ENCODE results near the gene SETBP1.
"Not testable (repeated sequence)": the region's sequence is repeated elsewhere in the genome, so short reads cannot be mapped to it uniquely, and the experiment has no call there.

Gene SETBP1

DNA sequence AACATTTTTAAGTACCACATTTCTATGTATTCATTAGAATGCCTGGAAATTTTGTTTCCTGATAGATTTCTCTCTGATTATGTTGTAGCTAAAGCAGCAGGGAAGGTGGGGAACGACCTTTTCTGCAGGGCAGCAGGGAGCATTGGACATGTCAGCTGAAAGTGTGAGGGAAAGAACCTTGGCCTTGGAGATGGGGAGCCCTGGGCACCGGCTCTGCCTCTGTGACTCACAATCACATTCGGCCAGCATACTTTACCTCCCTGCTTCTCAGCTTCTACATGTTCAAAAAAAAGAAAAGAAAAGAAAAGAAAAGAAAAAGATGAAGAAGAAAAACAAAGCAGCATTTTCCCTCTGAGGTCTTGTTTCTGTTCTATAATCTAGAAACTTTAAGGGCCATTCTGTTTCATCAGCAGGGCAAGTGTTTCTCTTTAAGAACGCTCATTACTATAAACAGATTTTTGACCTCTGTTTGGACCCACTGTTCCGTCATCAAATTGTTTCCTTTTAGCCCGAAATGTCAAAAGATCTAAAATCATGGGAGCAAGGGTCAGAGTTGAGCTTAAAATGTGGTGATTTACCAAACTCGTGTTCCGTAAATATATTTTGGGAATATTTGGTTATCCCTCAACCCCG, 27.9 kb downstream of the SETBP1 start:
- no peak for DNase-seq

DNA sequence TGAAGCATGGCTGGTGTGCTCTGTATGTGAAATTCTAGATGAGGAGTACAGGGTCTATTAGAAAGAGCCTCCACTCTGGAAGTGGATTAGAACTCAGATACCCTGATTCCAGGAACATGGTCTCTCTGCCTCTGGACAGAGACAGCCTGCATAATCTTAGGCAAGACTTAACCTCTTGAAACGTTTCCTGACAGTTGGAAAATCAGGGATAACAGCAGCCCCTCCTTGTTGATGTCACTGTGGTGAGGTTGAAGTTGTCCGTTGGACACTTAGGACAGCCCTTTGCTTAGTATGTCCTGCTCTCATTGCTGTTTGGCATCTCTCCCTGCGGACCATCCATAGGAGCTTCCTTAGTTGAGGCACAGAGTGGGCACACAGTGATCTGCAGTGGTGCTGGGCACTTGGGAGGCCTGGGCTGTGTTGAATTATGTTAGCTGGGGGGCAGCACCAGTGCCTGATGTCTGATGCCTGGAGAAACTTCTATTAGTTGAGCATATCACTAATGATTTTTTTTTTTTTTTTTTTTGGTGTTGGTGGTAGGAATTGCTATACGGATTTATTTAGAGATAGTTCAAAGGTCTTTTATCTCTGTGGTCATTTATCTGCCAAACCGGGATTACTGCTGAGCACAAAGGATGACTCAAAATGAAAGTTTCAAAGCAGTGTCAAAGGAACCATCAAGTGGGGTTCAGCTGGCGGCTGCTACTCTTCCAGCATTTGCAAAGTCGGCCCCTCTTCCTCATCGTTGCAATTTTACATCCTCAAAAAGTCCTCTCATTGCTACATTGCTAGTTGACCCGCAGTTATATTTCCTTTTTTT, 28.8 kb downstream of the SETBP1 start:
- no peak for DNase-seq

DNA sequence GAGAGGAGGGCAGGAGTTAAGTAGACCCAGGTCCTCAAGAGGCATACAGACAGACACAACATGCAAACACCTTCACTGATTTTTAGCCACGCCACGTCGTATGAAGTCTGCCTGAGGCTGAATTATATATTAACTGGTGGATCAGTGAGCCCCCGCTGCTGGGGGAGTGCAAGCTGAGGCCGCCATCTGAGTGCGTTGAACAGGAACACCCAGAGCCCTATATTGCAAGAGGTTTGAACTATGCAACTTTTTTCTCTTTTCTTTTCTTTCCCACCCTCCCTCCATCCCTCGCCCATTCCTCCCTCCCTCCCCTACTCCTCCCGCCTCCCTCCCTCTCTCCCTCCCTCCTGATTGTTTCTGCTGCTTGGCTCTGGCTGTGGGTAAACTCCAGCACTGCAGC, 30.2 kb downstream of the SETBP1 start:
- DNase-seq: no peak

DNA sequence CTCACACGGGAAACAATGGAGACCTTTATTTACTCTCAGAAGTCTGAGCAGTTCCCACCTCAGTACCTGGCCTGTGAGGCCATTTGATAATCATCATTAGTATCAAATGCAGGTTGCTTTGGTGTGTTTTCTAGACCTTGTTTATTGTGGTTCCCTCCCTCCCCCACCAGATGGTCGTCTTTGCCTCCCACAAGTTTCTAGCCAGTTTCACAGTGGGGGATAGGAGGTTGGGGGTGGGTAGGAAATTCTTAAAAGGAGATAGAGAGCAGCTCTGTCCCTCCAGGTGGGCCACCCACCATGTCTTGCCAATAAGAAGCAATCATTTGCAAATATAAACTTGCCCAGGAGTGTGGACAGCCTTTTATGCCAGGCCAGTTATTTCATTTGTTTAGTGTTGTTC, 31.3 kb downstream of the SETBP1 start:
- DNase-seq: no peak

DNA sequence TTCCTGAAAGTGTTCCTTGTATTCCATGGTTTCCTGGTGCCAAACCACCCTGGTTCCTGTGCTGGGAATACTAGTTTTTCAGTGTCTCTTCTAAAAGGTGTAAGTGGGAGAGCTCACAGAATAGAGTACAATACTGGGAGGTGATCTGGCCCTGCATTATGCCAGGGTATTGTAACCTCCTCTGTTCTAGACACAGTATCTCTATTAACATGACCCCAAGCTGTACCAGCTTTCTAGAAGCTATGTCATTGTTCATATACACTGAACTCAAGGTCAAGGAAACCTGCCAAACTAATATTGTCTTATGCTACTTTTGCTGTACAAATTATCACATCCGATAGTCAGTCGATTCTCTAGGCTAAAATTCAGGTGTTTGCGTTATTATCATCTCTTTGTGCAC, 32.7 kb downstream of the SETBP1 start:
- no peak for DNase-seq

DNA sequence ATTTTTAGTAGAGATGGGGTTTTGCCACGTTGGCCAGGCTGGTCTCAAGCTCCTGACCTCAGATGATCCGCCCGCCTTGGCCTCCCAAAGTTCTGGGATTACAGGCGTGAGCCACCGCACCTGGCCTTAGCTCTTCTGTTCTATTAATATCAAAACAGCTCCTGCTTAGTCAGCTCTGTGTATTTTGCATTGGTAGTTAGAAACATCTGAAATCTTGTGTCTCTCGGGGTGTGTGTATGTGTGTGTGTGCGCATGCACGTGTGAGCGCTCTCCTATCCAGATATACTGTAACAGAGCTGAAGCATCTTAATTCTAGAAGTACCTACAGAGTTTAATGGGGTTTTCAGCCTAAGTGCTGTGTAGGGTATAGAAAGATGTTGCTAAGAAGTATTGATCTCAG, 33.7 kb downstream of the SETBP1 start:
- no peak for DNase-seq

DNA sequence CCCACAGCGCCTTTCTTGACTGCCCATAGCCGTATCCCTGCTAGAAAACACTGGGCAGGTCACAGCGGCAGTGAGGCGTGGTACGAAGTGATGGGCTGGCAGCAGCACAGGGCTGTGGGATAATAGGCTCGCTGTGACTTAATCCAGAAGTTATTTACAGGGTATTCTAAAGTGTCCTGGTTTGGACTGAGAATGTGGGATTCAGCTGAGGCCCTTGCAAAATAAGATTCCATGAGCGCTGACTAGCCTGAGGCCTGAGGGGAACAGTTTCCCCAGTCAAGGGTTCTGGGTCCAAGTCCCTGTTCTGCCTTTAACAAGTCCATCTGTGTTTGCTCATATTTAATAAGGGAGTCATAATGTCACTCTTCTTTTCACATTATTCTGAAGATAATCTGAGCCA, 34.6 kb downstream of the SETBP1 start:
- DNase-seq: no peak

DNA sequence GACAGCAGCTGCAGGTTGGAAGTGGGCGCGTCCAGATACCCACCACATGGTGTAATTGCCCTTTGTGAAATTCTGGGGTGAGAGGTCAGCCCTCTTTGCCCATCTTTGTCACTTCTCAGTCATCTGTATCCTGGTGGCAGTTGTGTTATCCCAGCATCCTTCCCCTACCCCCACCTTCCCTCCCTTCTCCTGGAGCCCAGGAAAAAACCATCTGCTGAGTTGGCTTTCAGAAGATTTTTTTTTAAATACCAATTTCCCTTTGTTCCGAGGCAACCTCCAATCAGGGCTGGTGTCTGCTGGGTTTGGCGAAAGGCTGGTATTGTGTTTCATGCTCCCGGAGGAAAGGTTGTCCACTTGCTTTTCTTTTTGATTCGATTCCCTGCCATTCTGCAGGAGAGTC, 35.2 kb downstream of the SETBP1 start:
- no peak for DNase-seq

DNA sequence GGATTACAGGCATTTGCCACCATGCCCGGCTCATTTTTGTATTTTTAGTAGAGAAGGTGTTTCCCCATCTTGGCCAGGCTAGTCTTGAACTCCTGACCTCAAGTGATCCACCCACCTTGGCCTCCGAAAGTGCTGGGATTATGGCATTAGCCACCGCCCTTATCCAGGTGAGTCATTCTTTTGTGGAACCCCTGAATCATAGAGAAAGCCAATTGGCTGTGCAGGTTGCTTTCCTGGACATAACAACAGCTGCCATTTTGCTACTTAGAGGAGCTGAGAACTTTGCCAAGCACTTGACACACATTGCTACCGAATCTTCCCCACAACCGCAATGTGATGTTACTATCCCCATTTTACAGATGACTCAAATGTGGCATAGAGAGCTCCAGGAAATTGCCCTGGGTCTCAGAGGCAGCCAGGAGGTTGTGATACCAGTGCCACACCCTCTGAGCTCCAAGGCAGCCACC, 36.0 kb downstream of the SETBP1 start:
- no peak for DNase-seq

DNA sequence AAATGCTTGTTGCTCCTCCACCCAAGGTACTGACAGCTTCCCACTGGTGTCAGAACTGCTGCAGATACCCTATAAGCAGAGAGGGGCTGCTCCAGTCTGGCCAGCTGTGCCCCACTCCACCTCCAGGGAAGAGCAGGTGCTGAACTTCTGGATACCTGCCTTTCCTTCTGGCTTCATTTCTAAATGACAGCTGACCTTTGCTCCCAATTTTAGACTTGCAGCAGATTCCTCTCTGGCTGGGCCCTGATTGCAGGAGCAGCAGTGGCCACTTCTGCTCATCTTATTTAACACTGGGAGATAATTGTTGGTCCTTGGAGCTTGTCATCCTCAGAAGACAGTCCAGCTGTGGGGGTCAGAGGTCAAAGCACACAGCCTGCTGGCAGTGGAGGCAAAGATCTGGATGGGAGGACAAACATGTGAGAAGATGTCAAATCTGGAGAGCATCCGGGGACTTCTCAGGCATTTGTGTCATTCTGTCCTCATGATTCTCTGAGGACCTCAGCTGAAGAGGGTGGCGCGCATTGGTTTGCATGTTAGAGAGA, 38.9 kb downstream of the SETBP1 start:
- no peak for DNase-seq

DNA sequence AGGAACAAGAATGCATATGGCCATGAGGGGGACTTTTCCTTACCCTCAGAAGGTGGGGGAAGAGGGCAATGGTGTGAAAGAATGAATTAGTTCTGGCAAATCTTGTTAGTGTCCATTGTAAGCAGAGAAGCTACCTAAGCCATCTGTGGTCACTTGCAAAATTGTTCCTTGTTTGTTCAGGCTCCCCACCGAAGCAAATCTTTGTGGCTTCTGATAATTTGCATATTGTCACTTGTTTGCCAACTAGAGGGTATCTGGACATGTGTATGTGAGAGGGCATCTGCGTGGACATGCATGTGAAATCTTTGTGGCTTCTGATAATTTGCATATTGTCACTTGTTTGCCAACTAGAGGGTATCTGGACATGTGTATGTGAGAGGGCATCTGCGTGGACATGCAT, 41.1 kb downstream of the SETBP1 start:
- not testable (repeated sequence) for DNase-seq

DNA sequence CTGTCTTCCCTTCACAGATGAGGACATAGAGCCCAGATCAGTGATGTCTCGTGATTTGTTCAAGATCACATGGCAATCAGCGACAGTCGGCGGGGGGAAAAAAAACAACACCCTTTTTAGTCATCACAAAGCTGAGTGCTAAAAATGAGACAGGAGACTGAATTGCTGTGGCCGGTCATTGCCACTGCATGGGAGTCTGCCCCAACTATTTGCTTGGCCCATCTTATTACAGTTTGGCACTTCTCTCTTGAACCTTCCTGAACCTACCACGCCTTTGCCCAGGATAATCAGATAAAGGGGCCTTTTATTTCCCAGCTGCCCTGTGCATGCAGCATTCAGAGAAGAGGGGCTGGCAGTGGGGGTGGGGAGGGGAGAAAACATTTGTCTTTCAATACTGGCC, 42.7 kb downstream of the SETBP1 start:
- DNase-seq: no peak

DNA sequence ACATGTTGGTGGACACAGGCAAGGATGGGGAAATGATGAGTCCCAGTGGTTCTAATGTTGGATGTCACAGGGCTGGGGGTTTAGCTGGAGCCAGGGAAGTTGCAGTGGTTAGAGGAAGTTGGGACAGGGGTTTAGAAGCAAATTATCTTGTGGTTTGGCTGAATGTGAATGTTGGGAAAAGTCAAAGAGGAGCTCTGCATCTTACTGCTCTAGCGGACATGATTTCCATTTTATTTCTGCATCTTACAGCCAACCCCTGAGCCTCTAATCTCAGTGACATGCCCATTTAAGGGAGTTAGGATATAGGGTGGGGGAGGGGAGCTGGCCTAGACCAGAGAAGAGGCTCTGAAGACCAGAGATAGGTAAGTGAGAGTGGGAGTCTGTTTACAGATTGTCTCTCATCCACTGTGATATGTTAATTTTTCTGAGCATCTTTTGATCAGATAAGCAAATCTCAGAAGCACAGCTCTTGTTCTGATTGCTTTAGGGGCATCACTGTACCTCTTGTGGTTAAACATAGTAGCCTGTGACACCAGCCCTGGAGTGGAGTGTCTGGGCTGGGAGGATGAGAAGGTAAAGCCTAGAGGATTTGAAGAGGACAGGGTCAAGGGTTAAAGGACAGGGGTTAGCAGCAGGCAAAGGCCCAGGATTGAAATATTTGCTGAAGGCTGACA, 43.6 kb downstream of the SETBP1 start:
- DNase-seq: no peak

DNA sequence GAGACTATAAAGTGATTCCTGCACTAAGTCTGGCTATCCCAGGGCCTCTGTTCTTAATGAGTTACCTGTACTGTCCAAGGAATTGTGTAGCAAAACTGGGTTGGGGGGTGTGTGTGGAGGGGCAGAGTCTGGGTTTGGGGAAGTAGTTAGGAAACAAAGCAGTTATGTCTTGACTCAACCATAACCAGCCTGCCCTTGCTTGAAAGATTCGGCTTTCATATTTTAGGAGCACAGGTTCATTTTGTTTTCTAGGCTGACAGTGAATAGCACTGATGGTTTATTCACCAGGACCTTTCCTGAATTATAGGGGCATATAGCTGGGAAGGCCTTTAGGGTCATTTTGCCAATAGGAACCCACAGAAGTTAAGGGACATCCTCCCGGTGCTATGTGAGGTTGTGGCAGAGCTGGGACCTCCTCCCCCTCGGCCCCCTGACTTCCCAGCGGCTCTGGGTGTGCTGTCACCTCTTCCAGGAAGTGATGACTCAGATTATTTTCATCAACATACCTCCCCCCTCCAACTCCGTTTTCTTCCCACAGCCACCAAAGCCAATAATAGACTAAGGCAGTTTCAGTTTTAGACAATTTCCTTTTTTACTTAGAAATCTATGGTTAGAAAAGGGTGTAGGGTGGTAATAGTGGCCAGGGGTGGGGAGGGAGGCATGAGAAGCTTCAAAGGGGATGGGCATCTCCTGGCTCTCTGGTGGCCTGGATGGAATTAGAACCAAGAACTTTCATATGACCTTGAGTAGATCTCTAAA, 44.8 kb downstream of the SETBP1 start:
- DNase-seq: peak; percentile 49

DNA sequence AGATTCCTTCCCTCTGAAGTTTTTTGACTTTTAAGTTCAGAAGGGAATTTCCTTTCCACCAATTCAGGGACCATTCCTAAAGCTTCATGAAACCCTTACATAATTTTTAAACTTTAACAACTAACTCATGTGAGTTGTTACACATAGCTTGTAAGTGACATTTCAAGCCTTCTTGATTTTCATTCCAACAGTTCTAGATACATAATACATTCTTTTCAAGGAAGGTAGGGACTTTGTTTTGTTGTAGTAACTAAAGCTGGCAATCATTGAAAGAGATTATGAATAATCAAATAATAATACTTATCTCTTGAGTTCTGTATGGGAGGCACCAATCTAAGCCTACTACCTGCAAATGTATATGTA, 45.4 kb downstream of the SETBP1 start:
- DNase-seq: no peak

DNA sequence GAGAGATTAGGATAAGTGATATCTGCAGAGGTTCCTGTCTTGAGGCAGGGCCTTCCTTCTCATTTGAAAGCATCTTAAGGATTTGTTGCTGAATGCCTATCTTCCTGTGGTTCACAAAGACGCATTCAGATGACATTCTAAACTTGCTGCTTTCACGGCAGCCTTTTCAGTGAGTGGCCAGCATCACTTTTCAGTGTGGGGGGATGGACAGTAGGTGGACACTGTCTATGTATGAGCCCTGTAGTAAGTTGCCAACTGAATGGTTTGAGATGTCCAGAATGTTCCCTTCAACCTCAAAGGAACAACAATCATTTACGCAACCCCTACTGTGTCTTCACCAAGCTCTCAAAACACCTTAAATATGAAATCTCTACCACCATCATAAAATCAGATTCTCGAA, 46.6 kb downstream of the SETBP1 start:
- no peak for DNase-seq

DNA sequence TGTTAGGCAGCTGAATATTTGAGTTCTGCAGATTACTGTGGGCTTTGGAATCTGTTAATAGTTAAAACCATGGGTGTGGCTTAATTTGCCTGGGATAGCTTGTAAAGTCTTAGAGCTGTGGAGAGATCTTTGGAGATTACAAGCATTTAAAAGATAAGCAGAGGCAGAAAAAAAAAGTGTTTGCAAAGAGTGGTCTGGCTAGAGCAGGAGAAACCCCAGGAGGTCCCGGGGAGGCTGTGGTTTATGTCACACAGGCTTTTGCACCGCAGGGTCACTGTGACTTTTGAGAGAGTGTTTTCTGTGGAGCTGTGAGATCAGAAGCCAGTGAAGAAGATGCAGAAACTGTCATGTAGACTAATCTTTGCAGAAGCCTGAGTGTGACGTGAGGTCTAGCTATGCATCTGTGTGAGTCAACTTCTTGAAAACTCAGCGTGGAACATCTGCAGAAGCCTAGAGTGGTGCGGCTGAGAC, 49.0 kb downstream of the SETBP1 start:
- peak; percentile 33 for DNase-seq

DNA sequence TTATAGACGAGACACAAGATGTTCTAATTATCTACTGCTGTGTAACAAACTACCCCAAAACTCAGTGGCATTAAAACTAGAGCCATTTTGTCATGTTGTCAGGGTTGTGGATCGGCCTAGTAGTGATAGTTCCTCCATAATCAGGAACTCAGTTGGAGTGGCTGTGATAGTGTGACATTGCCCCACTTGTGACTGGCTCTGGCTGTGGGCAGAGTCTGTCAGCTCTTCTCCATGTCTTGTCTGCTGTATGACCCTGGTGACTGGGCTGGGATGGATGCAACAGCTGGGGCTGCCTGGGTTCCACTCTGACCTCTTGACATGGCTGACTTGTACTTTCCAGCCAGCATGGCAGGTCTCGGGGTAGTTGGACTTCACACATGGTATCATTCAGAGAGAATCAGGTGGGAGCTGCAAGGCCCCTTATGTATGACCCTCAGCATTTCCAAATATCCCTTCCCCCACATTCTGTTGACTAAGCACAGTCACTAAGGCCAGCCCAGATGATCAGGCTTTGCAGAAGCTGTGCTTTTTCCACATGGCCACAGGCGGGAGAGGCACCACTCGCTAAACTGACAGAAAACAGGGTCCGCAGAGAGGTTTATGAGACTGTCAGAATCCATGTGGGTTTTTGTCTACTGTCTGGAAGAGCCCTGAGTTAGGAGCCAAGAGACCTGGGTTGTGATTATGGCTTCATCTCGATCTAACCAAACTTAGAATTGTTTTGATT, 50.3 kb downstream of the SETBP1 start:
- no peak for DNase-seq

DNA sequence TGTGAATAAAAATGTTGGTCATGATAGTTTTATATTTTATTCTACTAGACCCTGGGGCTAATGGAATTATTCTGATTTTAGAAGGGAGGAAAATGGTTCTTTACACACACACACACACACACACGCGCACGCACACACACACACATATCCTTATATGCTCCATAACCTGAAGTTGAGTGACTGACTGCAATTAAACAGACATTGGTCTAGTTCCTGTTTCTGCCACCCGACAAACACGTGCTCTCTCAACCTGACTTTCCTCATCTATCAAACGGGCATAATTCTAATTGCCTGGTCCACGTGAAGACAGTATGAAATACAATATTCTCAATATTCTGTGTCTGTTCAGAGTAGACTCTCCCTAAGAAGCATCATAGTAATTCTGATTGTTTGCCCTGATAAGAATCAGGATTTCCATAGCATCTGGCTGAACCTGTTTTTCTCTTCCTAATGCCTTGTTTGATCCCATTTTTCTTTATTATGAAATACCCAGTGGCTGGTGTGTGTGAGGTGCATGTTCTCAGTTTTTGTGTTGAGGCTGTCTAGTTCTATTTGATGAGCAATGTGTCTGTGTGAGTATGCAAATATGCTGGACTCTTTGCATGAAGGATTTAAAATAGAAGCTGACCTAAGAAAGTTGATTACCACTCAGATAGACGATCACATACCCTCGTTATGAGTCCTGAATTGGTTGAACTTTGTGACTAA, 51.0 kb downstream of the SETBP1 start:
- DNase-seq: no peak

DNA sequence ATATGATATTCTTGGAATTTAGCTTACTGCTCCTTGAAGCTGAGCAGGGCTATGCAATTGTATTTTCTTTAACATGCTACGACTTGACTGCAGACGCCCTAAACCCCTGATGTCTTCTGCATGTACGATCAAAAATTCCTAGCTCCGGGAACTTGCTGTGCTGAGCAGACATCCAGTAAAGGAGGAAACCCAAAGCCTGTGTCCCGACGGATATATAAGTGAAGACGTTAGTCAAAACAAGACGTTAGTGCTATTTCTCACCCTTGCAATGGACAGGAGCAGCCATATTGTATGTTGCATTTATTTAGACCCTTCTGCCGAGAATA, 51.5 kb downstream of the SETBP1 start:
- DNase-seq: no peak

DNA sequence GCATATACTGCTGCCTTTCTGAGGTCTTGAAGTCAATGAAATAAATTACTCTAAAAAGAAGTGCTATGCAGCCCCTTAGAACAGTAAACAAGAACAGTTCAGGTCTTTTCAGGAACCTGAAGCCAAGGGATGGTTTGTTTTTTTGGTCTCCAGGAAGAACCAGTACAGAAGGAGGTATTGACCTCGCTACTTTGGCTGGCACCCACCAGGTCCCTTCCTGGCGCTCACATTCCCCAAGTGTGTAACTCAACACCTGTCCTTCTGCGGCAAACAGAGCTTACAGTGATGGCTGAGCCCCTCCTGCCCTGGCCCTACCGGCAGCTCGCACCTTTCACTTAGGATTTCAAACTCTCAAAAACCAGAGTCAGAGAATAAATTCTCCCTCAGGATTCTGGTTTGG, 51.9 kb downstream of the SETBP1 start:
- DNase-seq: no peak
